Nephron progenitor cell (in vitro differentiated cells): ENCODE measurements around the gene DCDC2B.

ENCODE experiments used
- DNase-seq: peaks from one replicate; pipeline ENCODE4 v3.0.0; 2021
- H3K27ac Mint-ChIP-seq: 2 replicates; pipeline ENCODE4 v1.8.0; 2021; ENCODE audit warnings: mild to moderate bottlenecking, moderate library complexity, mixed read lengths
- H3K27me3 Mint-ChIP-seq: 2 replicates; pipeline ENCODE4 v1.8.0; 2021; ENCODE audit warnings: mild to moderate bottlenecking, low read depth, mixed read lengths; ENCODE audit not compliant: poor library complexity
- H3K36me3 Mint-ChIP-seq: 2 replicates; pipeline ENCODE4 v1.8.0; 2021; ENCODE audit warnings: low read depth, mixed read lengths
- H3K4me1 Mint-ChIP-seq: 2 replicates; pipeline ENCODE4 v1.8.0; 2021; ENCODE audit warnings: mixed read lengths
- H3K4me3 Mint-ChIP-seq: 2 replicates; pipeline ENCODE4 v1.8.0; 2021; ENCODE audit warnings: mild to moderate bottlenecking, moderate library complexity, mixed read lengths
- H3K9me3 Mint-ChIP-seq: 2 replicates; pipeline ENCODE4 v1.8.0; 2021; ENCODE audit warnings: mild to moderate bottlenecking, moderate library complexity, mixed read lengths
- TF ChIP-seq, protein P1 (sequence below): fragments of 200-600 bp; sonication (generic); IDR thresholded peaks from 2 replicates; pipeline ENCODE4 v1.5.0; 2021; ENCODE audit warnings: antibody characterized with exemption

The DCDC2B gene

DNA sequence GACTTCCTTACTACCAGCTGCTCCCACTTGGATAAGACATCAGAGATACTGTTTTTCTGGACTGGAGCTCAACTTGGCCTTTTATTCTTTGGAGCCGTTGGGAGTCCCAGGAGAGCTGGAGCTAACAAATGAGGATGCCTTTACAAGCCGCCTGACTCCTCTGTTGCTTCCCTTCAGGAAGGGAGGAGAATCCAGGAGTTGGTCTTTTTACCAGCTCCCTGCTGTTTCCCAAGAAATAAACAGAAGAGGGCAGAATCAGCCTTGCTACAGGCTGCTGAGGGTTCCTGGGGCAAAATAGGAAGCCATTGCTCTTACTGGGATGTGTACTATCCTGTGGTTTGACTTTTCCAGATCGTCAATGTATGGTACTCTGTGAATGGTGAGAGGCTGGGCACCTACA lies 14.8 kb downstream of the DCDC2B start:
- TF ChIP-seq, protein P1, sequence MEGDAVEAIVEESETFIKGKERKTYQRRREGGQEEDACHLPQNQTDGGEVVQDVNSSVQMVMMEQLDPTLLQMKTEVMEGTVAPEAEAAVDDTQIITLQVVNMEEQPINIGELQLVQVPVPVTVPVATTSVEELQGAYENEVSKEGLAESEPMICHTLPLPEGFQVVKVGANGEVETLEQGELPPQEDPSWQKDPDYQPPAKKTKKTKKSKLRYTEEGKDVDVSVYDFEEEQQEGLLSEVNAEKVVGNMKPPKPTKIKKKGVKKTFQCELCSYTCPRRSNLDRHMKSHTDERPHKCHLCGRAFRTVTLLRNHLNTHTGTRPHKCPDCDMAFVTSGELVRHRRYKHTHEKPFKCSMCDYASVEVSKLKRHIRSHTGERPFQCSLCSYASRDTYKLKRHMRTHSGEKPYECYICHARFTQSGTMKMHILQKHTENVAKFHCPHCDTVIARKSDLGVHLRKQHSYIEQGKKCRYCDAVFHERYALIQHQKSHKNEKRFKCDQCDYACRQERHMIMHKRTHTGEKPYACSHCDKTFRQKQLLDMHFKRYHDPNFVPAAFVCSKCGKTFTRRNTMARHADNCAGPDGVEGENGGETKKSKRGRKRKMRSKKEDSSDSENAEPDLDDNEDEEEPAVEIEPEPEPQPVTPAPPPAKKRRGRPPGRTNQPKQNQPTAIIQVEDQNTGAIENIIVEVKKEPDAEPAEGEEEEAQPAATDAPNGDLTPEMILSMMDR: no peak
- H3K4me3 Mint-ChIP-seq: peak overlapping the region; percentile 96
- H3K9me3 Mint-ChIP-seq: no peaks in the 10 kb centered on the region
- peaks cover 45% of the 10 kb centered on the region for H3K36me3 Mint-ChIP-seq
- H3K27me3 Mint-ChIP-seq: no peaks in the 10 kb centered on the region
- H3K4me1 Mint-ChIP-seq: peaks cover 48% of the 10 kb centered on the region
- DNase-seq: no peak
- peak overlapping the region; percentile 54 for H3K27ac Mint-ChIP-seq

DNA sequence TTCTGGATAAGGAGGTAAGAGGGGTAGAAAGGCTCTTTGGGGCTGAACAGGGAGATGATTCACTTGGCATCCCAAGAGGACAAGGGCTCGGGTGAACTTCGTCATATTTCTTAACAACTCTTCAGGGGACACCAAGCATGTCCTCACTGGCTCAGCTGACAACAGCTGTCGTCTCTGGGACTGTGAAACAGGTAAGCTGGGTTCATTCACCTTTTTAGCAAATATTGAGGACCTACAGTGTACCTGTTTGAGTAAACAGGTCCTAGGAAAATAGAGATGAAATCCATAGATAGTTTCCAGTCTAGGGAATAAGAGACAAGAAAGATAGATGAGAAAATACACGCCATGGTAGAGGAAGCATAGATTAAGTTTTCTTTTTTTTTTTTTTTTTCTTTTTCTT lies 15.4 kb downstream of the DCDC2B start:
- Mint-ChIP-seq H3K27ac (peak overlapping the region; percentile 54), H3K36me3 (peaks cover 49% of the 10 kb centered on the region), H3K9me3 (no peaks in the 10 kb centered on the region), H3K27me3 (no peaks in the 10 kb centered on the region), H3K4me1 (peaks cover 48% of the 10 kb centered on the region), H3K4me3 (peak overlapping the region; percentile 72)
- TF ChIP-seq, protein P1: no peak
- DNase-seq: no peak

DNA sequence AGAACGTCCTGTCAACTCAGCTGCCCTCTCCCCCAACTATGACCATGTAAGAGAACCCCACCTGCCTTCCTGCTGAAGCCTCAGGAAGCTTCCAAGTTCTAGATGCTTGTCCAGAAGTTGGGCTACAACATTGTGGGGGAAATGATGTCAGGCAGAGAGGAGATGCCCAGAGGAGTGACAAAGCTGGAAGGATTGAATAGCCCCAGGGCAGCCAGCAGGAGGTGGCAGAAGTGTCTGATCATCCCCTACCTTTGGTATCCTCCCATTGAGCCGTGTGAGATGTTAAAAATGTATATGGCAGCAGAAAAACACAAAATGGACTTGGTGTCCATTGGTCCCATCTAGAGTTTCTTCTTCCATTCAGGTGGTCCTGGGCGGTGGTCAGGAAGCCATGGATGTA lies 19.9 kb downstream of the DCDC2B start:
- Mint-ChIP-seq H3K9me3 (no peaks in the 10 kb centered on the region), H3K4me3 (no peak overlapping the region), H3K4me1 (peaks cover 6% of the 10 kb centered on the region), H3K27me3 (no peaks in the 10 kb centered on the region), H3K27ac (peak overlapping the region; percentile 88), H3K36me3 (peaks cover 44% of the 10 kb centered on the region)
- TF ChIP-seq, protein P1: no peak
- DNase-seq: no peak

DNA sequence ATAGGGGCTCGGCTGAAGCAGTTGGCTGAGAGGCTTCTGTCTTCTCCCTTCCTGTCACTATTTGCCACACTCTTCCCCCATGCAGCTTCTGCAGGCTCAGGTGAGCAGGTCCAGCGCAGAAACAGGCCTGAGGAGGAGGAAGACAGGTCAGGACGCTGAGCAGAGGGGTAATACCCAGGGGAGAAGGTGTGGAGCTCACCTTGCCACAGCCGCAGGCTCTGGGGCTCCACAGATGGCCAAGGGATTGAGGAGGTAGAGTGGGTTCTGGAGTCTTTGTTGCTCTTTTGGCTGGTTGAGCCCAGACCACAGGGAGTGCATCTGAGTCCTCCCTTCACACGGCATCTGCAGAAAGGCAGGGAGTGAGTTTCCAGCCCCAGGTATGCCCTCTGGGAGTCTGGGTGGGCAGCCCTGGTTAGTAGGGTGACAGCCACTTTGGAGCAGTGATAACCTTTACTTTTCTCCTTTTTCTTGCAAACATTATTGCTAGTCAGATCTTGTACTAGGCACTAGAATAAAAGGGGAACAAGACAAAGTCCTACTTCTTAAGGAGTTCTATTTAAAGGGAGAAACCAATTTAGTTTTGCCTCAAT lies 23.0 kb downstream of the DCDC2B start:
- Mint-ChIP-seq H3K27ac (no peak overlapping the region), H3K4me3 (no peak overlapping the region), H3K9me3 (no peaks in the 10 kb centered on the region), H3K27me3 (no peaks in the 10 kb centered on the region), H3K4me1 (peaks cover 7% of the 10 kb centered on the region), H3K36me3 (peaks cover 32% of the 10 kb centered on the region)
- DNase-seq: no peak
- TF ChIP-seq, protein P1: no peak

DNA sequence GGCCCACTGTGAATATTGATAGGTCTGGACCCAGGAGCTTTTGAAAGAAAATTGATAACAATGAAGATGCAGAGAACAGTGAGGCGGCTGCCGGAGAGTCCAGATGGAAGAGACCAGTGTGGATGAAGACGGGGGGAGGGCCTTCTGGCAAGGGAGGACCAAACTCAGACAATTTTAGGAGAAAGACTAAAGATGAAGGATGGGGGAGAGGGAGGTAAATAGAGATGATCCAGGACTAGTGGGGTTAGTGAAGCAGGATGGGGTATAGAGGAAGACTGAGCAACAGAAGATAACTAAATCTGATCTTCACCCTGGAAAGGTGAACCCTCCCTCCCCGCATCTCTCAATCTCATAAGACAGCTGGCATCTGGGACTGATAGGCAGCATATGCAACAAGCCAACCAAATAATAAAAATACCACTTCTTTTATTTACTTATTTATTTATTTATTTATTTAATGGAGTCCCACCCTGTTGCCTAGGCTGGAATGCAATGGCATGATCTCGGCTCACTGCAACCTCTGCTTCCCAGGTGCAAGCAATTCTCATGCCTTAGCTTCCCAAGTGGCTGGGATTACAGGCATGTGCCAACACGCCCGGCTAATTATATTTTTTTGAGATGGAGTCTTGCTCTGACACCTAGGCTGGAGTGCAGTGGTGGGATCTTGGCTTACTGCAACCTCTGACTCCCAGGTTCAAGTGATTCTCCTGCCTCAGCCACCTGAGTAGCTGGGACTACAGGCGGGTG lies 23.8 kb downstream of the DCDC2B start:
- no peak for DNase-seq
- Mint-ChIP-seq H3K27me3 (no peaks in the 10 kb centered on the region), H3K9me3 (no peaks in the 10 kb centered on the region), H3K36me3 (peaks cover 27% of the 10 kb centered on the region), H3K4me1 (peaks cover 7% of the 10 kb centered on the region), H3K4me3 (no peak overlapping the region), H3K27ac (no peak overlapping the region)
- TF ChIP-seq, protein P1: no peak

DNA sequence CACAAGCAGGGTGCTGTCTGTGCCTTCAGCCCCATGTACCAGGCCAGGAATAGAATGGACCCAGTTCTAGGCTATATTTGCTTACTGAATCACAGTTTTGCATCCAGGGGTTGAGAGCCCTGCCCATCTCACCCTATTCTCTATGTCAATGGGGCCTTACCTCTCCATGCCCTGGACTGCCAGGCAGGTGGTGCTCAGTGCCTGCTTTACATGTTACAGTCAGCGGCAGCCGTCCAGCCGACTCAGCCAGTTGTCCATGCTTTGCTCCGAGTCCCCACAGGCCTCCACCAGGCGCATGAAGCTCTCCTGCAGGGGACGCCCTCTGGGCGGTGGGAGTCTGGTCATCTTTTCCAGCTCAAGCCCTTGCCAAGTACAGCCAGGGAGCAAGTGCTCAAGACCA lies 25.9 kb downstream of the DCDC2B start:
- Mint-ChIP-seq H3K27ac (peak overlapping the region; percentile 48), H3K4me3 (no peak overlapping the region)
- TF ChIP-seq, protein P1: no peak

More for the DNA sequence above, 25.9 kb downstream of the DCDC2B start:
- H3K27me3 Mint-ChIP-seq: peaks cover 3% of the 10 kb centered on the region
- no peak for DNase-seq
- H3K36me3 Mint-ChIP-seq: peaks cover 12% of the 10 kb centered on the region
- peaks cover 17% of the 10 kb centered on the region for H3K4me1 Mint-ChIP-seq
- H3K9me3 Mint-ChIP-seq: no peaks in the 10 kb centered on the region
